ENCODE results near the gene RELT. TPM values are rescaled to one million over a fixed set of nuclear protein-coding genes. Genes with fewer than 3 reads are reported as not detected.

The RELT gene
- total RNA-seq, 1 experiment from 2014 or later: 13.8 TPM

- ATAC-seq: no peak
- BruUV-seq (replicated peaks): no TSS peak
These were observed 18.5 kb downstream of the RELT start for GRCh38 chr11:73394416-73395296.

GRCh38 chr11:73395297-73396208 is 19.4 kb downstream of the RELT start:
- H3K79me2 ChIP-seq (ENCODE audit: insufficient read depth, low read length): peaks cover 8% of the 10 kb centered on the region; the same call in 1 of the 2 replicates
- DNase-seq (ENCODE audit: low read depth, low spot score): no peak
- H3K9me3 ChIP-seq (ENCODE audit: control insufficient read depth in 1 of 2, insufficient read depth in 1 of 2, low read depth in 1 of 2, low read length in 2 of 2): no peaks in the 10 kb centered on the region
- H4K20me1 ChIP-seq (ENCODE audit: insufficient read depth): no peaks in the 10 kb centered on the region
- POLR2A ChIA-PET: no interaction called here
- no peak overlapping the region for H3K27ac ChIP-seq (ENCODE audit: low read depth, low read length)
- no peaks in the 10 kb centered on the region; a peak in 1 of 4 replicates for H3K4me1 ChIP-seq (ENCODE audit: control insufficient read depth in 1 of 2, insufficient read depth in 2 of 2, low read length in 2 of 2)
- H3K27me3 ChIP-seq (ENCODE audit: insufficient read depth, low read length): no peaks in the 10 kb centered on the region
- H3K4me2 ChIP-seq (ENCODE audit: low read length): no peak overlapping the region
- BruUV-seq (replicated peaks): no TSS peak
- no peak overlapping the region for H3K9ac ChIP-seq (ENCODE audit: low read length)
- RAD21 ChIA-PET (ENCODE audit: low non-redundant PET in 1 of 2, low total read pairs in 2 of 2, uncharacterized antibody in 2 of 2, unreplicated experiment in 2 of 2): no interaction called here
- H2AFZ ChIP-seq (ENCODE audit: low read depth, low read length, poor library complexity, severe bottlenecking): no peak overlapping the region
- H3K36me3 ChIP-seq (ENCODE audit: control insufficient read depth in 1 of 2, insufficient read depth in 2 of 2, low read length in 2 of 2): peaks cover 2 to 12% of the 10 kb centered on the region in 2 experiments; a peak in 2 of 4 replicates
- H3K4me3 ChIP-seq (replicated peaks in 1 of 2; ENCODE audit: low read depth in 1 of 2, low read length in 2 of 2): no peak overlapping the region
- intact Hi-C loops (cut with micrococcal nuclease): no loop called here
- CTCF ChIA-PET: interaction anchor here (0.8 to 1.6 kb wide), 4 partner anchors 37 to 265 kb away, joined by 3 to 7 read pairs (median 4); no protein-coding TSS in a partner anchor
- no peak for ATAC-seq
- H3K9me2 ChIP-seq (ENCODE audit: insufficient read depth): no peaks in the 10 kb centered on the region
- TF ChIP-seq SIN3A (IDR thresholded peaks at IDR 0.05; ENCODE audit: low read depth) (no peak), CEBPB (IDR thresholded peaks at IDR 0.05; ENCODE audit: low read depth) (no peak), POLR2A (IDR thresholded peaks at IDR 0.05; ENCODE audit: borderline replicate concordance, extremely low read depth, insufficient read depth, insufficient read length) (no peak), SRF (IDR thresholded peaks at IDR 0.05; ENCODE audit: low read depth) (no peak), ELF1 (IDR thresholded peaks at IDR 0.05; ENCODE audit: borderline replicate concordance, low read depth) (no peak), POLR2AphosphoS5 (IDR thresholded peaks at IDR 0.05; ENCODE audit: low read depth, low read length) (no peak), TCF7L2 (IDR thresholded peaks at IDR 0.05; ENCODE audit: borderline replicate concordance, extremely low read depth, insufficient read depth, insufficient read length) (no peak), ZFX (IDR thresholded peaks at IDR 0.05) (no peak), EGR1 (IDR thresholded peaks at IDR 0.05; ENCODE audit: low read depth) (no peak), JUND (IDR thresholded peaks at IDR 0.05) (no peak), SP1 (IDR thresholded peaks at IDR 0.05; ENCODE audit: low read depth) (no peak), CTCF (IDR thresholded peaks at IDR 0.05 in 2 of 3, conservative IDR thresholded peaks at IDR 0.05 in 1 of 3; ENCODE audit: borderline replicate concordance in 1 of 3, insufficient read depth in 1 of 3, low read depth in 2 of 3, low read length in 2 of 3) (no peak)

More at GRCh38 chr11:73394416-73395296, 18.5 kb downstream of the RELT start:
- ChIA-PET RAD21 (ENCODE audit: low non-redundant PET in 1 of 2, low total read pairs in 2 of 2, uncharacterized antibody in 2 of 2, unreplicated experiment in 2 of 2) (no interaction called here), CTCF (interaction anchor here (1.5 to 2.3 kb wide), 3 partner anchors 20 to 267 kb away, joined by 5 to 35 read pairs (median 8); partner anchors contain the start of gene ARHGEF17), POLR2A (no interaction called here)
- no peaks in the 10 kb centered on the region for H3K9me3 ChIP-seq (ENCODE audit: control insufficient read depth in 1 of 2, insufficient read depth in 1 of 2, low read depth in 1 of 2, low read length in 2 of 2)
- TF ChIP-seq SP1 (IDR thresholded peaks at IDR 0.05; ENCODE audit: low read depth) (no peak), ZFX (IDR thresholded peaks at IDR 0.05) (no peak), CEBPB (IDR thresholded peaks at IDR 0.05; ENCODE audit: low read depth) (no peak), YY1 (IDR thresholded peaks at IDR 0.05; ENCODE audit: extremely low read depth, insufficient replicate concordance, low read depth, low read length) (no peak), ELF1 (IDR thresholded peaks at IDR 0.05; ENCODE audit: borderline replicate concordance, low read depth) (no peak)
- H3K27ac ChIP-seq (ENCODE audit: low read depth, low read length): no peak overlapping the region
- no peak for DNase-seq (ENCODE audit: low read depth, low spot score)
- H4K20me1 ChIP-seq (ENCODE audit: insufficient read depth): no peaks in the 10 kb centered on the region
- no peak overlapping the region for H3K9ac ChIP-seq (ENCODE audit: low read length)
- no peak overlapping the region for H3K4me2 ChIP-seq (ENCODE audit: low read length)
- H3K9me2 ChIP-seq (ENCODE audit: insufficient read depth): no peaks in the 10 kb centered on the region
- H3K27me3 ChIP-seq (ENCODE audit: insufficient read depth, low read length): no peaks in the 10 kb centered on the region
- H3K4me1 ChIP-seq (ENCODE audit: control insufficient read depth in 1 of 2, insufficient read depth in 2 of 2, low read length in 2 of 2): no peaks in the 10 kb centered on the region; a peak in 1 of 4 replicates
- no peak overlapping the region for H3K4me3 ChIP-seq (replicated peaks in 1 of 2; ENCODE audit: low read depth in 1 of 2, low read length in 2 of 2)
- H2AFZ ChIP-seq (ENCODE audit: low read depth, low read length, poor library complexity, severe bottlenecking): no peak overlapping the region
- peaks cover 2 to 12% of the 10 kb centered on the region in 2 experiments; a peak in 2 of 4 replicates for H3K36me3 ChIP-seq (ENCODE audit: control insufficient read depth in 1 of 2, insufficient read depth in 2 of 2, low read length in 2 of 2)
- intact Hi-C loops (cut with micrococcal nuclease): no loop called here
- peaks cover 17% of the 10 kb centered on the region; the same call in 1 of the 2 replicates for H3K79me2 ChIP-seq (ENCODE audit: insufficient read depth, low read length)
